Measurements from ENCODE around the gene PADI3.
"Not testable (repeated sequence)": the region's sequence is repeated elsewhere in the genome, so short reads cannot be mapped to it uniquely, and the experiment has no call there.

PADI3 gene

GRCh38 chr1:17239420-17239819, 9.5 kb upstream of the PADI3 start:
- no peak for DNase-seq (ENCODE audit: low read depth, low spot score)

DNA sequence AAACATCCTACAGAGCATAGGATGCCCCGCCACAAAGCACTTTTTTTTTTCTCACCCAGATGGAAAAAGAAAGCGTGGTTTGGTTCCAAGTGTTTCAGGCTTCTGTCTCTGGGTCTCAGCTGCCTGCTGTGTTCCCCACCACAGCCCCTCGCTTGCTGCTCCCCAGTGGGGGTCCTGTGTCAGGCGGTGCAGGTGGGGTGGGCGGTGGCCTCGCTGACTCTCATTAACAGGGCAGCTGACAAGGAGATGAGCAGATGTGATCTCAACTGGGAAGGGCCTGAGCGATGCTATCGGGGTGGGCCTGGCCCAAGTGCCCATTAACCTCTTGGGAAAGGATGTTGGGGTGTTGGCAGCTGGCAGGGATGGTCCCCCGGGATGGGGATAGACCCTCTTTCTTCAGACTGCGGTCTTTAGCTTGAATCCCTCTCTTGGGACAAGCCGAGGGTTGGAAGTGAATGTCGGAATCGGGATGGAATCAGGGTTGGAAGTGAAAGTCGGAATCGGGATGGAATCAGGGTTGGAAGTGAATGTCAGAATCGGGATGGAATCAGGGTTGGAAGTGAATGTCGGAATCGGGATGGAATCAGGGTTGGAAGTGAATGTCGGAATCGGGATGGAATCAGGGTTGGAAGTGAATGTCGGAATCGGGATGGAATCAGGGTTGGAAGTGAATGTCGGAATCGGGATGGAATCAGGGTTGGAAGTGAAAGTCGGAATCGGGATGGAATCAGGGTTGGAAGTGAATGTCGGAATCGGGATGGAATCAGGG, 7.7 kb upstream of the PADI3 start:
- DNase-seq (ENCODE audit: low read depth, low spot score) = not testable (repeated sequence)

DNA sequence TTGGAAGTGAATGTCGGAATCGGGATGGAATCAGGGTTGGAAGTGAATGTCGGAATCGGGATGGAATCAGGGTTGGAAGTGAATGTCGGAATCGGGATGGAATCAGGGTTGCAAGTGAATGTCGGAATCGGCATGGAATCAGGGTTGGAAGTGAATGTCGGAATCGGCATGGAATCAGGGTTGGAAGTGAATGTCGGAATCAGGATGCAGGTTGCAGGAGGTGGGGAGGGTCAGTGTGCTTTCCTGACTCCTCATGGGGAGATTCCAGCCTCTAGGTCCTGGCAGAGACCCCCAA, 7.2 kb upstream of the PADI3 start:
- DNase-seq (ENCODE audit: low read depth, low spot score) = not testable (repeated sequence)

DNA sequence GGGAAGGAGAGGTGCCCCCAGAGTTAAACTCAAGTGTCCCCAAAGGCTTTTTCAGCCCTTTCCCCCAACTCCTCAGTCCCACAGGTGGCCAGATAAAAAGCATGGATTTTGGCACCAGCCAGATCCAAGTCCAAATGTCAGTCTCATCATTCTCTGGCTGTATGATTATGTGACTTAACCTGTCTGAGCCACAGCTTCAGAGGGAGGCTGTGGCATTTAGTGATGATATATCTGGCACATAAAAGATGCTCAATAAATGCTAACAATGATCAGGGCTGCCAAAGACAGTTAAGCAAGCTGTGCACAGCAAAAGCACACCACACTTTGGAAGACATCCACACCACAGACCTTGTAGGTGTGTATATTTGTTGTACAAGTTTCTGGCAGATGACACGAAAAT, 5.6 kb upstream of the PADI3 start:
- no peak for DNase-seq (ENCODE audit: low read depth, low spot score)

GRCh38 chr1:17244821-17245740, 3.8 kb upstream of the PADI3 start:
- DNase-seq (ENCODE audit: low read depth, low spot score) = no peak

DNA sequence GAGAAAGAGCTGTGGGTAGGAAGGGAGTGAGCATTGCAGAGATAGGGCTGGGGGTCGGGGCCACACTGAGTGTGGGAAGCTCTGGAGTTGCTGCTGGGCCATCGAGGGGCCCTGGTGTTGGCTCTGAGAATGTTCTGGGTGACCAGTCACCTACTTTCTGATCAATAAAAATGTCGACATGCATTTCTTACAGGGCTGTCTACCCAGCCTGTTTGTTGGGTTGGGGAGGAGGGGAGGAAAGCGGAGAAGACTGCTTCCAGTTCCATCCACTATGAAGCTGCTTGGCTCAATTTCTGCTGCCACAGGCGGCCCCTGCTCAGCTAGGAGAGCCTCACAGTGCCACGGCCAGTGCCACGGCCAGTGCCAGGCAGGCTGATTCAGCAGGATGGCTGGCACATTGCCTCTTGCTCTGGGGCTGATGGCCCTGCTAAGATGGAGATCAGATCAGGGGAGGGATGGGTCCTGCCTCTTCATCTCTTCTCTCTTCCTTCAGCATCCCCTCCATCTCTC, 3.0 kb upstream of the PADI3 start:
- DNase-seq (ENCODE audit: low read depth, low spot score) = no peak

- no peak for DNase-seq (ENCODE audit: low read depth, low spot score)
Observed at GRCh38 chr1:17246971-17247370, 1.9 kb upstream of the PADI3 start.

DNA sequence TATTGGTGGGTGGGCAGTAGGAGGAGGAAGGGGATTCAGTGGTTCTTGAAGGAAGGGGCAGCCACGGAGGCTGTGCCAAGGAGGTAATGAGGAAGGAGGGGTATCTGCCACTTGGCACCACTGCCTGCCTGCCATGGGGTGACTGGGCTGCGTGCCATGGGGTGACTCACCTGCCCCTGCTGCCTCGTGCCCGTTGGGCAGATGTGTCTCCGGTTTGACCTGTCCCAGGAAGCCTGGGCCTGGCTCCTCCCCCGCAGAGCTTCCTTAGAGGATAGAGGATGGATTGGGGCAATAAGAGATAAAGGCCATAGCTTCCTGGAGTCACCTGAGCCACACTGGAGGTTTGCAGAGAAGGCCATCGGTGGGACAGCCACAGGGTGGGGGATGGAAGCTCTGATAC, 1.7 kb downstream of the PADI3 start:
- DNase-seq (ENCODE audit: low read depth, low spot score) = no peak

DNA sequence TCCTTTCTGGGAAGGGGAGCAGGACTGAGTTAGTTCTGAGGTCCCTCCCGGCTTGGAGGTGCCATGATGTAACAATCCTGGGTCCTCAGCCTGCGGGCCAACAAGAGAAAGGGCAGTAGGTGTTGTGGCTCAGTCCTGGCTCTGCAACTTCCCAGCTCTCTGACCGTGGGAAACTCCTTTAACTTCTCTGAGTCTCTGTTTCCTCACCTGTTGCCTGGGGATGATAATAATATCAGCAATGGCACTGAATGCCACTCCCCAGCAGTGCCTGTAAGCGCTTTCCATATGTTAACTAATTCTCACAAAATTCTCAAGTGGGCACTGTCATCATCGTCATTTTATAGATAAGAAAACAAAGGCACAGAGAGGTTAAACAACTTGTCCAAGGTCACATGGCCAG, 2.3 kb downstream of the PADI3 start:
- no peak for DNase-seq (ENCODE audit: low read depth, low spot score)

DNA sequence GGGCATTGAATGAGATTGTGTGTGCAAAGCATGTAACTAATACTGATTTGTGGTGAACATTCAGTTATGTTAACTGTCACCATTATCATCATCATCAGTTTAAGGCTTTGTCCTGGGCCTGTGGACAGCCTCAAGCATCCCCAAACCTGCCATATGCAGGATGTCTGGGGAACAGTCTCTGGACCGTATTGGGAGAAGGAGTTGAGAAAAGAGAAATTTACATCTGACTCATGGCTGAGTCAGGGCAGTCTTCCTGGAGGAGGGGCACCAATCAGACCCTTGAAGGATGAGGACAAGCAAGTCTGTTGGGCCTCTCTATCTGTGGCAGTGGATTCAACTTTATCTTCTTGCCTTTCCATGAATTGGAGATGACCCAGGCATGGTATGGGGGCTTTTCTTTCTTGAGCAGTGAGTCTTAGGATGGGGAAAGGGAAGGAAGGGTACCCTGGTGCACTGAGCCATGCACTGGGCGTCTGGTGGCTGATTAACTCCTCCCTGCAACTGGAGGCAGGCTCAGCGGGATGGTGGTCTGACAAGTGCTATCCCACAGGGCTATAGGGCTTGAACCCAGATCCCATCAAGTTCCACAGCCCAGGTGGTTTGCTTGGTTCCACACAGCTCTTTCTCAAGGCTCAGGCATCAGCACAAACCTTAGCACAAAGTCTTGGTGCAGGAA, 2.9 kb downstream of the PADI3 start:
- DNase-seq (ENCODE audit: low read depth, low spot score) = no peak

- DNase-seq (ENCODE audit: low read depth, low spot score) = no peak
Observed at GRCh38 chr1:17255336-17255735, 6.4 kb downstream of the PADI3 start.

DNA sequence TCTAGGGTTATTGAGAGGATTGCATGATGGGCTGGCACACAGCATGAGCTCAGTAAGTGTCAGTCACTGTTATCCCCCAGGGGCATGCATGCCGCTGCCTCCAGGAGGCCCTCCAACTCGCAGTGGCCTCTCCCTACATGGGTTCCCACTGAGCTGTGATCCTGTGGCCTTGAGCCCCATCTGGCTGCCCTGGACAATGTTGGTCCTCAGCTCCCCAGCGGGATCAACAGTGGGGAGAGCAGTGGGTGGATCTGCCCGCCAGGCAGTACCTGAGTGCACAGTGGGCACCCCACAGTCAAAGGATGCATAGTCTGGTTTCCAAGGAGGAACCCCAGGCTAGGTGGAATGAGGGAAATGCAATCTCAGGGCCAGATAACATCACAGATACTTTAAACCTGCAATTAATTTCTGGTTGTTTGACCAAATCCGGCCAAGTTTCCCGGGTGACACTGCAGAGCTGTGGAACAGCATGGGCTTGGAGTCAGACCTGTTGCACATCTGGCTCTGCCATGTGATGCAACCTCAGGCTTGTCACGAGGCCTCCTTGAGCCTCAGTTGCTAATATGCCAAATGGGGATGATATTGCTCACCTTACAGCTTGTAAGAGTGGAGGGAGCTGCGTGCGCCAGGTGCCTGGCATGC, 9.3 kb downstream of the PADI3 start:
- DNase-seq (ENCODE audit: low read depth, low spot score) = no peak

GRCh38 chr1:17258758-17259130, 9.8 kb downstream of the PADI3 start:
- no peak for DNase-seq (ENCODE audit: low read depth, low spot score)

DNA sequence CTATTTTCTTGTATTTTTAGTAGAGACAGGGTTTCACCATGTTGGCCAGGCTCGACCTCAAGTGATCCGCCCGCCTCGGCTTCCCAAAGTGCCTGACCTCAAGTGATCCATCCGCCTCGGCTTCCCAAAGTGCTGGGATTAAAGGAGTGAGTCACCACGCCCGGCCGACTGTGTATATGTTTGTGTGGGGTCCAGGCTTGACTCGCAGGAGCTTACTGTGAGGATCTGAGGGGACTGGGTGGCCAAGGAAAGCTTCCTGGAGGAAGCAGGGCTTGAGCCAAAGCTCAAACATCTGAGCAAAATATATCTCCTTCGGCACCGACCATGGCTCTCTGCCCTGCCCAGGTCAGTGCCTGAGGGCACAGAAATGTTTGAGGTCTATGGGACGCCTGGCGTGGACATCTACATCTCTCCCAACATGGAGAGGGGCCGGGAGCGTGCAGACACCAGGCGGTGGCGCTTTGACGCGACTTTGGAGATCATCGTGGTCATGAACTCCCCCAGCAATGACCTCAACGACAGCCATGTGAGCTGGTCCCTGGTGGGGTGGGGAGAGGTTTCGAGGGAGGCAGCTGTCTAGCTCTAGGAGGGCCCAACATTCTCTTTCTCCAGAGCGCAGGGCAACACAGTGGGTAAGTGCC, 10.5 kb downstream of the PADI3 start:
- no peak for DNase-seq (ENCODE audit: low read depth, low spot score)

DNA sequence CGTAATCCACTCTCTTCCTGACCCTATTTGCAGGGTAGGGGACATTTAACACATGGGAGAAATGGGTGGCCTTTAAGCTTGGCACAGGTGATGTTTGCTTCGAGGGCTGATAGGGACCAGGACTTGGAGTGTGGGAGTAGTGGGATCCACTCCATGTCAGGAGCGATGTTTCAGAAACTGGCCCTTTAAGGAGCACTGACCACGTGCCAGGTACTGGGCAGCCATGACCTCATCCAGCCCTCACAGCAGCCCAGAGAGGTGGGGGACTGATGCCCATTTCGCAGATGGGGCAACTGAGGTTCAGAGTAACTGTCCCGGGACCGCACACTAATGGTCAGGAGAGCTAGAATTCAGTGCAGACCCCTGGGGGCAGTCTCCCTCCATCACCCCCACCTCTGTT, 11.4 kb downstream of the PADI3 start:
- no peak for DNase-seq (ENCODE audit: low read depth, low spot score)

DNA sequence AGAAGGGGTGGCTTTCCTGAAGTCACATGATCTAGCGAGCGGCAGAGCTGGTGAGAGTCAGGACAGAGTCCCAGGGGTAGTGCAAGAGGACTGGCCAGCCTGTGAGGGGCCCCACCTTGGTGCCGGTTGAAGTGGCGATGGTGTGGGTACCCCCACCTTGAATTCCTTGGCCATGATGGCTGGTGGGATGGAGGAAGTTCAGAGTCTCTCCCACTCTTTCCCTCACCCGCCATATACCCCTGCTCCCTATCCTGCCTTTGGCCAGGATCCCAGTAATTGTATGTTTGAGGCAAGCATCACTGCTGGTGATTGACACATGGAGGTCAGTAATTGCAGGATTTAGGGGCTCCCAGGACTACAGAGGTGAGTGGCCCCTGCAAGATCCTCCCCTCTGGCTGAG, 11.8 kb downstream of the PADI3 start:
- no peak for DNase-seq (ENCODE audit: low read depth, low spot score)

DNA sequence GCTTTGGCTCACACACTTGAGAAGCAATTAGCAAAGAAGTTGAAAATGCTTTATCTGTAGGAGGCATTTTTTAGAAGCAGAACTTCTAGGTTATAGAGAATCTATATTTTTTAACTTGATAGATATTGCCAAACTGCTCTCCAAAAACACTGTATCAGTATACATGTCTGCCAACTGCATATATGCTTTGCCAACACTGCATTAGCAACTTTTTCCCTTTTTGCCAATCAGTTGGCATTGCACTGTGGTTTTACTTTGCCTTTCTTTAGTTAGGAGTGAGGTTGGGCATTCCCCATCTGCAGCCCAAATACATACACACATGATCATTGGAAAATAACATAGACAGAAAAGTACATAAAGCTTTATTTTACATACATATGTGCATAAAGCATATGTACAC, 15.0 kb downstream of the PADI3 start:
- DNase-seq (ENCODE audit: low read depth, low spot score) = no peak

- no peak for DNase-seq (ENCODE audit: low read depth, low spot score)
Observed at GRCh38 chr1:17264470-17264869, 15.6 kb downstream of the PADI3 start.

DNA sequence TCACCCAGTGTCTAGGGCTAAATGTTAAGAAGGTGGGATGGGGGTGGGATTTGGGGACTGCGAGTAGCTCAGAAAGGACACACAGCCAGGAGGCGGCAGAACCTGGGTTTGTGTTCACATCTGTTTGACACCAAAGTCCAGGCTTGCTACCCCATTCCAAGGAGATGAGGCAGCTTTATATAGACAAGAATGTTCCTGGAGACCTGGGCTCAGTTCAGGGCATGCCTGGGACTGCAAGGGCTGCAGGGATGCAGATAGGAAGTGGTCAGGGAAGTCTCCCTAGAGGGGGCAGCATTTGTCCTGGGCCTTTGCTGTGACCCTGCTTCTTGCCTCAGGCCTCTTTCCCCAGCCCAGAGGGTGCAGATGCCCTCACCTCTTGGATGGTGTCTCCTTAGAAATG, 16.3 kb downstream of the PADI3 start:
- DNase-seq (ENCODE audit: low read depth, low spot score) = no peak

GRCh38 chr1:17265950-17266349, 17.1 kb downstream of the PADI3 start:
- DNase-seq (ENCODE audit: low read depth, low spot score) = no peak
